ENCODE results near the gene SPATC1L.
"Not testable (repeated sequence)": the region's sequence is repeated elsewhere in the genome, so short reads cannot be mapped to it uniquely, and the experiment has no call there.

The SPATC1L gene

GRCh38 chr21:46142582-46143473 lies 41.4 kb downstream of the SPATC1L start:
- in situ Hi-C loops (cut with HindIII; ENCODE audit: low sequenced_read_pairs): no loop called here

GRCh38 chr21:46141767-46142581 lies 42.3 kb downstream of the SPATC1L start:
- in situ Hi-C loops (cut with HindIII; ENCODE audit: low sequenced_read_pairs): no loop called here
- no peak overlapping the region for H3K4me3 ChIP-seq (ENCODE audit: low read depth, low read length)
- TF ChIP-seq CTCF (IDR thresholded peaks at IDR 0.05; ENCODE audit: low read depth, low read length): no peak
- no peak for DNase-seq (ENCODE audit: low read depth, low spot score)

More at GRCh38 chr21:46142582-46143473, 41.4 kb downstream of the SPATC1L start:
- no peak overlapping the region for H3K4me3 ChIP-seq (ENCODE audit: low read depth, low read length)
- no peak for TF ChIP-seq CTCF (IDR thresholded peaks at IDR 0.05; ENCODE audit: low read depth, low read length)
- DNase-seq (ENCODE audit: low read depth, low spot score): no peak

- DNase-seq (ENCODE audit: low read depth, low spot score); H3K4me3 ChIP-seq (ENCODE audit: low read depth, low read length); in situ Hi-C loops (cut with HindIII; ENCODE audit: low sequenced_read_pairs): not testable (repeated sequence)
These were observed 43.8 kb downstream of the SPATC1L start for GRCh38 chr21:46140352-46141003.

GRCh38 chr21:46139686-46140085 lies 44.6 kb downstream of the SPATC1L start:
- TF ChIP-seq CTCF (IDR thresholded peaks at IDR 0.05; ENCODE audit: low read depth, low read length): no peak
- in situ Hi-C loops (cut with HindIII; ENCODE audit: low sequenced_read_pairs): no loop called here
- DNase-seq (ENCODE audit: low read depth, low spot score): no peak
- H3K4me3 ChIP-seq (ENCODE audit: low read depth, low read length): no peak overlapping the region

- no peak overlapping the region for H3K4me3 ChIP-seq (ENCODE audit: low read depth, low read length)
- DNase-seq (ENCODE audit: low read depth, low spot score): no peak
- in situ Hi-C loops (cut with HindIII; ENCODE audit: low sequenced_read_pairs): no loop called here
- TF ChIP-seq CTCF (IDR thresholded peaks at IDR 0.05; ENCODE audit: low read depth, low read length): no peak
These were observed 45.8 kb downstream of the SPATC1L start for GRCh38 chr21:46138383-46138970.

GRCh38 chr21:46137908-46138307 lies 46.4 kb downstream of the SPATC1L start:
- no peak for TF ChIP-seq CTCF (IDR thresholded peaks at IDR 0.05; ENCODE audit: low read depth, low read length)
- no peak overlapping the region for H3K4me3 ChIP-seq (ENCODE audit: low read depth, low read length)
- in situ Hi-C loops (cut with HindIII; ENCODE audit: low sequenced_read_pairs): no loop called here
- no peak for DNase-seq (ENCODE audit: low read depth, low spot score)
